Gastrocnemius medialis (tissue), 4 donors: ENCODE data around the gene KCTD10.

Experiments used
- CTCF ChIP-seq, 5 experiments: fragments of 450-650 bp in 3 of 5; fragments of 200-600 bp in 2 of 5; sonication (generic) in 2 of 5; IDR thresholded peaks in 4 of 5; conservative IDR thresholded peaks in 1 of 5; 1 replicate in 4 of 5; 2 replicates in 1 of 5; pipeline ENCODE4 v1.5.1; 2016 to 2019; ENCODE audit warnings: antibody characterized with exemption in 5 of 5, mild to moderate bottlenecking in 3 of 5, moderate library complexity in 3 of 5
- POLR2A ChIP-seq, 2 donors: fragments of 450-650 bp; IDR thresholded peaks; one replicate each; pipeline ENCODE4 v1.6.1; 2017; ENCODE audit warnings: antibody characterized with exemption in 2 of 2, mild to moderate bottlenecking in 2 of 2, moderate library complexity in 2 of 2

- TF ChIP-seq CTCF (IDR thresholded peaks at IDR 0.05 in 4 of 5, conservative IDR thresholded peaks at IDR 0.05 in 1 of 5) (no peak), POLR2A (IDR thresholded peaks at IDR 0.05) (no peak)
Measured at GRCh38 chr12:109519787-109520186, 42.7 kb upstream of the KCTD10 start.
